Brain pericyte (primary cell): ENCODE results near the gene PSME3IP1.

Experiments
- DNase-seq: peaks from one replicate; pipeline ENCODE4 v3.0.0-alpha.2; 2012; ENCODE audit warnings: low read depth, low spot score

PSME3IP1 gene

GRCh38 chr16:57145046-57146021 is 40.5 kb downstream of the PSME3IP1 start:
- DNase-seq, result no peak

- no peak for DNase-seq
Observed at GRCh38 chr16:57144027-57144426, 41.8 kb downstream of the PSME3IP1 start.

GRCh38 chr16:57143149-57143921 is 42.5 kb downstream of the PSME3IP1 start:
- DNase-seq, result no peak

- DNase-seq, result no peak
Observed at GRCh38 chr16:57141822-57142631, 43.8 kb downstream of the PSME3IP1 start.

GRCh38 chr16:57140931-57141668 is 44.7 kb downstream of the PSME3IP1 start:
- DNase-seq, result no peak

GRCh38 chr16:57138281-57138935 is 47.4 kb downstream of the PSME3IP1 start:
- DNase-seq, result no peak

GRCh38 chr16:57137566-57138273 is 48.1 kb downstream of the PSME3IP1 start:
- no peak for DNase-seq

GRCh38 chr16:57137043-57137442 is 48.8 kb downstream of the PSME3IP1 start:
- no peak for DNase-seq

- no peak for DNase-seq
Observed at GRCh38 chr16:57134982-57135381, 50.9 kb downstream of the PSME3IP1 start.

GRCh38 chr16:57133886-57134285 is 52.0 kb downstream of the PSME3IP1 start:
- no peak for DNase-seq

- no peak for DNase-seq
Observed at GRCh38 chr16:57133031-57133430, 52.8 kb downstream of the PSME3IP1 start.

- DNase-seq, result no peak
Observed at GRCh38 chr16:57132470-57132869, 53.4 kb downstream of the PSME3IP1 start.

GRCh38 chr16:57131351-57131970 is 54.4 kb downstream of the PSME3IP1 start:
- no peak for DNase-seq

GRCh38 chr16:57130950-57131321 is 54.9 kb downstream of the PSME3IP1 start:
- DNase-seq, result no peak

- DNase-seq, result no peak
Observed at GRCh38 chr16:57128771-57129389, 57.0 kb downstream of the PSME3IP1 start.

- DNase-seq, result no peak
Observed at GRCh38 chr16:57127836-57128235, 58.0 kb downstream of the PSME3IP1 start.

- DNase-seq, result no peak
Observed at GRCh38 chr16:57127037-57127763, 58.6 kb downstream of the PSME3IP1 start.

- no peak for DNase-seq
Observed at GRCh38 chr16:57126411-57126810, 59.4 kb downstream of the PSME3IP1 start.
